HepG2 (cell line): Measurements from ENCODE around the gene KHNYN. TPM values are rescaled to one million over a fixed set of nuclear protein-coding genes. Genes with fewer than 3 reads are reported as not detected.

Experiments used
- ATRX ChIP-seq: sonication (generic); formaldehyde crosslinking; IDR thresholded peaks from 2 replicates; pipeline ENCODE4 v1.4.0; 2020; ENCODE audit warnings: missing genetic modification reagents, borderline replicate concordance
- CSRNP2 ChIP-seq: sonication (generic); formaldehyde crosslinking; conservative IDR thresholded peaks from 2 replicates; pipeline ENCODE4 v1.8.0; 2022; ENCODE audit warnings: low read depth, missing genetic modification reagents
- HNRNPH1 ChIP-seq: fragments of 200-400 bp; formaldehyde crosslinking; optimal IDR thresholded peaks from 2 replicates; pipeline ENCODE3; 2017; ENCODE audit warnings: mild to moderate bottlenecking, low read depth, low read length
- MED13 ChIP-seq: sonication (generic); formaldehyde crosslinking; IDR thresholded peaks from 2 replicates; pipeline ENCODE4 v1.5.0; 2020; ENCODE audit warnings: missing genetic modification reagents
- NFIC ChIP-seq: IDR thresholded peaks from 2 replicates; pipeline ENCODE4 v1.6.1; 2012; ENCODE audit warnings: mild to moderate bottlenecking, low read length, inconsistent platforms
- PATZ1 ChIP-seq: sonication (generic); formaldehyde crosslinking; IDR thresholded peaks from 2 replicates; pipeline ENCODE4 v1.4.0; 2020; ENCODE audit warnings: missing genetic modification reagents
- RFXAP ChIP-seq: sonication (generic); formaldehyde crosslinking; IDR thresholded peaks from 2 replicates; pipeline ENCODE4 v1.4.0; 2020; ENCODE audit warnings: missing genetic modification reagents, borderline replicate concordance
- SRSF4 ChIP-seq: fragments of 200-400 bp; formaldehyde crosslinking; IDR thresholded peaks from one replicate; pipeline ENCODE4 v1.6.1; 2018; ENCODE audit warnings: mild to moderate bottlenecking, low read depth, low read length, moderate library complexity; ENCODE audit not compliant: poor library complexity, severe bottlenecking
- ZFP1 ChIP-seq: IDR thresholded peaks from 2 replicates; pipeline ENCODE4 v1.6.1; 2016
- ZNF343 ChIP-seq: sonication (generic); formaldehyde crosslinking; IDR thresholded peaks from 2 replicates; pipeline ENCODE4 v1.4.0; 2020; ENCODE audit warnings: mild to moderate bottlenecking, missing genetic modification reagents
- ZNF670 ChIP-seq: sonication (generic); formaldehyde crosslinking; IDR thresholded peaks from 2 replicates; pipeline ENCODE4 v1.8.0; 2022; ENCODE audit warnings: mild to moderate bottlenecking, missing genetic modification reagents, borderline replicate concordance
- ZSCAN9 ChIP-seq: IDR thresholded peaks from 2 replicates; pipeline ENCODE4 v1.6.1; 2016; ENCODE audit warnings: borderline replicate concordance
- polyA plus RNA-seq, 8 experiments: library from polyadenylated mRNA; depleted of rRNA in 3 of 8; stranded (reverse) in 7 of 8; unstranded in 1 of 8; fragments of >200 nt; fragmentation: Illumina TruSeq in 4 of 8; extraction: Trizol in 4 of 8; gene quantifications; 2 replicates each; pipeline versions ENCODE4 v1.2.1 to v1.2.3, GENCODE V29; 2011 to 2016; ENCODE audit warnings: low read depth in 4 of 8, missing spikeins in 1 of 8, mixed read lengths in 1 of 8; ENCODE audit not compliant: insufficient read depth in 1 of 8
- total RNA-seq, 5 experiments: library from RNA; depleted of rRNA; stranded (reverse); fragments of >200 nt; fragmentation: Illumina TruSeq; extraction: Trizol; gene quantifications; 2 replicates each; pipeline ENCODE4 v1.2.3, GENCODE V29; 2016; ENCODE audit warnings: low read depth in 1 of 5
- TF ChIP-seq, protein P1 (sequence below): sonication (generic); formaldehyde crosslinking; IDR thresholded peaks from 2 replicates; pipeline ENCODE4 v1.5.1; 2020; ENCODE audit warnings: missing genetic modification reagents, mild to moderate bottlenecking, borderline replicate concordance
- TF ChIP-seq, protein P2 (sequence below): IDR thresholded peaks from 2 replicates; pipeline ENCODE4 v1.6.1; 2016; ENCODE audit warnings: low read depth, missing genetic modification reagents, missing compliant biosample characterization
- TF ChIP-seq, protein P3 (sequence below): IDR thresholded peaks from 2 replicates; pipeline ENCODE4 v1.6.1; 2016; ENCODE audit warnings: control low read depth

KHNYN gene
- total and polyA plus RNA-seq, 2 of the 13 experiments (the other 11 are each of a cell fraction or from before 2014, with no cell fraction given) = 52.8 to 75.7 TPM

- TF ChIP-seq, protein P1, sequence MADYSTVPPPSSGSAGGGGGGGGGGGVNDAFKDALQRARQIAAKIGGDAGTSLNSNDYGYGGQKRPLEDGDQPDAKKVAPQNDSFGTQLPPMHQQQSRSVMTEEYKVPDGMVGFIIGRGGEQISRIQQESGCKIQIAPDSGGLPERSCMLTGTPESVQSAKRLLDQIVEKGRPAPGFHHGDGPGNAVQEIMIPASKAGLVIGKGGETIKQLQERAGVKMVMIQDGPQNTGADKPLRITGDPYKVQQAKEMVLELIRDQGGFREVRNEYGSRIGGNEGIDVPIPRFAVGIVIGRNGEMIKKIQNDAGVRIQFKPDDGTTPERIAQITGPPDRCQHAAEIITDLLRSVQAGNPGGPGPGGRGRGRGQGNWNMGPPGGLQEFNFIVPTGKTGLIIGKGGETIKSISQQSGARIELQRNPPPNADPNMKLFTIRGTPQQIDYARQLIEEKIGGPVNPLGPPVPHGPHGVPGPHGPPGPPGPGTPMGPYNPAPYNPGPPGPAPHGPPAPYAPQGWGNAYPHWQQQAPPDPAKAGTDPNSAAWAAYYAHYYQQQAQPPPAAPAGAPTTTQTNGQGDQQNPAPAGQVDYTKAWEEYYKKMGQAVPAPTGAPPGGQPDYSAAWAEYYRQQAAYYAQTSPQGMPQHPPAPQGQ (CRISPR knock-in tag) = peak; percentile 24; the same call in 1 of the 2 replicates
- no peak; the same call in none of the 2 replicates for TF ChIP-seq ZFP1
- peak; percentile 18 for TF ChIP-seq ZSCAN9 (CRISPR knock-in tag)
- TF ChIP-seq HNRNPH1 = peak; percentile 96
- TF ChIP-seq PATZ1 (CRISPR knock-in tag) = peak; percentile 90
- TF ChIP-seq, protein P2, sequence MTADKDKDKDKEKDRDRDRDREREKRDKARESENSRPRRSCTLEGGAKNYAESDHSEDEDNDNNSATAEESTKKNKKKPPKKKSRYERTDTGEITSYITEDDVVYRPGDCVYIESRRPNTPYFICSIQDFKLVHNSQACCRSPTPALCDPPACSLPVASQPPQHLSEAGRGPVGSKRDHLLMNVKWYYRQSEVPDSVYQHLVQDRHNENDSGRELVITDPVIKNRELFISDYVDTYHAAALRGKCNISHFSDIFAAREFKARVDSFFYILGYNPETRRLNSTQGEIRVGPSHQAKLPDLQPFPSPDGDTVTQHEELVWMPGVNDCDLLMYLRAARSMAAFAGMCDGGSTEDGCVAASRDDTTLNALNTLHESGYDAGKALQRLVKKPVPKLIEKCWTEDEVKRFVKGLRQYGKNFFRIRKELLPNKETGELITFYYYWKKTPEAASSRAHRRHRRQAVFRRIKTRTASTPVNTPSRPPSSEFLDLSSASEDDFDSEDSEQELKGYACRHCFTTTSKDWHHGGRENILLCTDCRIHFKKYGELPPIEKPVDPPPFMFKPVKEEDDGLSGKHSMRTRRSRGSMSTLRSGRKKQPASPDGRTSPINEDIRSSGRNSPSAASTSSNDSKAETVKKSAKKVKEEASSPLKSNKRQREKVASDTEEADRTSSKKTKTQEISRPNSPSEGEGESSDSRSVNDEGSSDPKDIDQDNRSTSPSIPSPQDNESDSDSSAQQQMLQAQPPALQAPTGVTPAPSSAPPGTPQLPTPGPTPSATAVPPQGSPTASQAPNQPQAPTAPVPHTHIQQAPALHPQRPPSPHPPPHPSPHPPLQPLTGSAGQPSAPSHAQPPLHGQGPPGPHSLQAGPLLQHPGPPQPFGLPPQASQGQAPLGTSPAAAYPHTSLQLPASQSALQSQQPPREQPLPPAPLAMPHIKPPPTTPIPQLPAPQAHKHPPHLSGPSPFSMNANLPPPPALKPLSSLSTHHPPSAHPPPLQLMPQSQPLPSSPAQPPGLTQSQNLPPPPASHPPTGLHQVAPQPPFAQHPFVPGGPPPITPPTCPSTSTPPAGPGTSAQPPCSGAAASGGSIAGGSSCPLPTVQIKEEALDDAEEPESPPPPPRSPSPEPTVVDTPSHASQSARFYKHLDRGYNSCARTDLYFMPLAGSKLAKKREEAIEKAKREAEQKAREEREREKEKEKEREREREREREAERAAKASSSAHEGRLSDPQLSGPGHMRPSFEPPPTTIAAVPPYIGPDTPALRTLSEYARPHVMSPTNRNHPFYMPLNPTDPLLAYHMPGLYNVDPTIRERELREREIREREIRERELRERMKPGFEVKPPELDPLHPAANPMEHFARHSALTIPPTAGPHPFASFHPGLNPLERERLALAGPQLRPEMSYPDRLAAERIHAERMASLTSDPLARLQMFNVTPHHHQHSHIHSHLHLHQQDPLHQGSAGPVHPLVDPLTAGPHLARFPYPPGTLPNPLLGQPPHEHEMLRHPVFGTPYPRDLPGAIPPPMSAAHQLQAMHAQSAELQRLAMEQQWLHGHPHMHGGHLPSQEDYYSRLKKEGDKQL = peak; percentile 50; the same call in 1 of the 2 replicates
- peak; percentile 98; the same call in 1 of the 2 replicates for TF ChIP-seq ZNF343 (CRISPR knock-in tag)
- no peak for TF ChIP-seq NFIC
- TF ChIP-seq, protein P3, sequence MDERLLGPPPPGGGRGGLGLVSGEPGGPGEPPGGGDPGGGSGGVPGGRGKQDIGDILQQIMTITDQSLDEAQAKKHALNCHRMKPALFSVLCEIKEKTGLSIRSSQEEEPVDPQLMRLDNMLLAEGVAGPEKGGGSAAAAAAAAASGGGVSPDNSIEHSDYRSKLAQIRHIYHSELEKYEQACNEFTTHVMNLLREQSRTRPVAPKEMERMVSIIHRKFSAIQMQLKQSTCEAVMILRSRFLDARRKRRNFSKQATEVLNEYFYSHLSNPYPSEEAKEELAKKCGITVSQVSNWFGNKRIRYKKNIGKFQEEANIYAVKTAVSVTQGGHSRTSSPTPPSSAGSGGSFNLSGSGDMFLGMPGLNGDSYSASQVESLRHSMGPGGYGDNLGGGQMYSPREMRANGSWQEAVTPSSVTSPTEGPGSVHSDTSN (CRISPR knock-in tag) = peak; percentile 53; the same call in 1 of the 2 replicates
- TF ChIP-seq MED13 = peak; percentile 94
- TF ChIP-seq CSRNP2 (CRISPR knock-in tag) = no peak
- peak; percentile 64 for TF ChIP-seq RFXAP (CRISPR knock-in tag)
- TF ChIP-seq ZNF670 (CRISPR knock-in tag) = peak; percentile 92
- TF ChIP-seq ATRX = peak; percentile 80; the same call in 1 of the 2 replicates
- TF ChIP-seq SRSF4 = no peak
Observed at GRCh38 chr14:24442240-24443052, 12.7 kb downstream of the KHNYN start, which contains the start of gene SDR39U1 (continued).
